Heart left ventricle (tissue), 16 donors: ENCODE data around the gene TULP4. TPM values are rescaled to one million over a fixed set of nuclear protein-coding genes. Genes with fewer than 3 reads are reported as not detected.

ENCODE experiments used
- ATAC-seq, 4 donors: fragments of 200-7000 bp; cut with Tn5 transposase; one replicate each; pipeline ENCODE4 v1.9.1; 2020 to 2022; ENCODE audit warnings: moderate library complexity in 4 of 4, mild to moderate bottlenecking in 3 of 4, moderate number of reproducible peaks in 1 of 4
- DNase-seq, 5 donors: peaks; one replicate each; pipeline ENCODE4 v3.0.0-alpha.2; 2020
- H3K27ac ChIP-seq, 12 donors: fragments of 200-600 bp; sonication (generic) in 4 of 12; one replicate each; pipeline versions ENCODE4 v1.5.0 to v1.8.0; 2016 to 2022; ENCODE audit warnings: mild to moderate bottlenecking in 2 of 12
- H3K27me3 ChIP-seq, 9 donors: fragments of 200-600 bp; sonication (generic) in 2 of 9; one replicate each; pipeline versions ENCODE4 v1.5.1 to v1.8.0; 2016 to 2022; ENCODE audit warnings: mild to moderate bottlenecking in 3 of 9
- H3K36me3 ChIP-seq, 9 donors: fragments of 200-600 bp; sonication (generic) in 2 of 9; one replicate each; pipeline versions ENCODE4 v1.5.0 to v1.8.0; 2018 to 2022; ENCODE audit warnings: mild to moderate bottlenecking in 2 of 9
- H3K4me1 ChIP-seq, 12 donors: fragments of 200-600 bp; sonication (generic) in 4 of 12; one replicate each; pipeline versions ENCODE4 v1.5.0 to v1.8.0; 2016 to 2022; ENCODE audit warnings: mild to moderate bottlenecking in 3 of 12
- H3K4me3 ChIP-seq, 12 donors: fragments of 200-600 bp; sonication (generic) in 4 of 12; one replicate each; pipeline versions ENCODE4 v1.5.0 to v1.8.0; 2017 to 2022; ENCODE audit warnings: mild to moderate bottlenecking in 9 of 12, moderate library complexity in 4 of 12
- H3K9me3 ChIP-seq, 12 donors: fragments of 200-600 bp; sonication (generic) in 4 of 12; one replicate each; pipeline versions ENCODE4 v1.5.0 to v1.8.0; 2016 to 2022; ENCODE audit warnings: mild to moderate bottlenecking in 1 of 12
- CTCF ChIP-seq, 12 donors: fragments of 200-600 bp; sonication (generic) in 4 of 12; IDR thresholded peaks; one replicate each; pipeline versions ENCODE4 v1.5.0 to v1.8.0; 2018 to 2022; ENCODE audit warnings: antibody characterized with exemption in 12 of 12, mild to moderate bottlenecking in 5 of 12
- POLR2A ChIP-seq, 2 donors: fragments of 450-650 bp; IDR thresholded peaks; one replicate each; pipeline ENCODE4 v1.6.1; 2017; ENCODE audit warnings: antibody characterized with exemption in 2 of 2, mild to moderate bottlenecking in 2 of 2, moderate library complexity in 2 of 2
- WGBS, 4 donors: extraction: QIAGEN DNeasy Blood & Tissue Kit in 2 of 4; methylation state at CpG; one replicate each; pipeline versions ENCODE4 v1.1.5 to v1.1.7; 2013 to 2018; 5-methylcytosine and 5-hydroxymethylcytosine counted together
- intact Hi-C, 10 donors: fragments of 100-400 bp; cut with DNase I; formaldehyde crosslinking; loops; one replicate each; pipeline versions ENCODE4 v1.11.1 to v1.14.2; 2022
- polyA plus RNA-seq, 2 donors: library from polyadenylated mRNA; stranded (reverse); fragments of 200-250 nt; gene quantifications; one replicate each; pipeline ENCODE4 v1.2.3, GENCODE V29; 2013
- total RNA-seq, 9 donors: library from RNA; depleted of rRNA in 2 of 9; stranded (reverse); fragments of >200 nt in 2 of 9; fragmentation: NEBNext Ultra II Directional in 3 of 9; extraction: Animal tissue kit (Norgen Biotek cat#: 25700) in 3 of 9; gene quantifications; one replicate each; pipeline versions ENCODE4 v1.1.0 to v1.2.4, GENCODE V29; 2016 to 2023
- donor health status: ischemic (EF 13 %, LVEDD 7.1; RV severe dilation, severe dysfunction).
- donor health status: healthy with polysubstance abuse.
- donor health status: DM: no; HTN: yes; CAD: no.
- donor health status: DM: no; HTN: no; CAD: no.
- donor health status: ischemic (EF 25% LVEDD 6.9; RV normal size, moderate dysfunction).
- donor health status: ischemic (EF 25% LVEDD 5.7; RV mildly dilated, moderate dysfunction).
- donor health status: healthy.
- donor health status: DM: yes; HTN: yes; CAD: no.
- donor health status: ischemic (EF 35%, LVEDD 5.7; RV mildly dilated, moderate dysfunction).
- donor health status: nonischemic (EF 11% LVEDD 7.7; RV severe dilation, severe dysfunction).
- donor health status: DM: yes; HTN: yes; CAD: no.
- donor health status: PGD.
- donor health status: ischemic (EF 29% LVEDD 5.4; RV normal size, mild dysfunction).
- donor health status: nonischemic (EF 23%, LVEDD 6.1; RV moderate dilation, normal function).

Gene TULP4
- total and polyA plus RNA-seq, 11 donors: 9.6 to 134 (median 93.0) TPM

GRCh38 chr6:158431560-158431959, 119.3 kb downstream of the TULP4 start:
- H3K27ac ChIP-seq: no peak overlapping the region
- intact Hi-C loops: no loop called here
- peaks cover 0 to 3% (median 0%) of the 10 kb centered on the region in 12 donors for H3K4me1 ChIP-seq
- TF ChIP-seq POLR2A (IDR thresholded peaks at IDR 0.05) (no peak), CTCF (IDR thresholded peaks at IDR 0.05) (no peak)
- no peaks in the 10 kb centered on the region for H3K27me3 ChIP-seq
- H3K4me3 ChIP-seq: no peak overlapping the region
- DNase-seq: peak in 1 of 5 donors; percentile 46
- peaks cover 0 to 15% (median 0%) of the 10 kb centered on the region in 9 donors for H3K36me3 ChIP-seq
- H3K9me3 ChIP-seq: peaks cover 0 to 2% (median 0%) of the 10 kb centered on the region in 12 donors
- ATAC-seq: peak in 2 of 4 donors; percentile 60 to 66
- 68 to 79% (median 70%) methylated on average over 12 to 13 of the region's 13 CpGs for WGBS, 4 donors

- H3K27me3 ChIP-seq: no peaks in the 10 kb centered on the region
- no peak overlapping the region for H3K4me3 ChIP-seq
- peaks cover 0 to 16% (median 7%) of the 10 kb centered on the region in 12 donors for H3K4me1 ChIP-seq
- H3K36me3 ChIP-seq: peaks cover 0 to 10% (median 0%) of the 10 kb centered on the region in 9 donors
- intact Hi-C loops: no loop called here
- H3K9me3 ChIP-seq: no peaks in the 10 kb centered on the region
- no peak for DNase-seq
- 94 to 98% (median 95%) methylated on average over 3 of the region's 3 CpGs for WGBS, 4 donors
- TF ChIP-seq CTCF (IDR thresholded peaks at IDR 0.05) (no peak), POLR2A (IDR thresholded peaks at IDR 0.05) (no peak)
- ATAC-seq: no peak
- H3K27ac ChIP-seq: no peak overlapping the region
Measured at GRCh38 chr6:158437571-158437970, 125.3 kb downstream of the TULP4 start.

- no peak for TF ChIP-seq CTCF (IDR thresholded peaks at IDR 0.05)
- no peak for TF ChIP-seq POLR2A (IDR thresholded peaks at IDR 0.05)
- intact Hi-C loops: no loop called here
- Histone ChIP-seq H3K27me3 (no peaks in the 10 kb centered on the region), H3K4me3 (no peak overlapping the region), H3K36me3 (peaks cover 0 to 10% (median 0%) of the 10 kb centered on the region in 9 donors), H3K27ac (no peak overlapping the region), H3K9me3 (no peaks in the 10 kb centered on the region), H3K4me1 (peaks cover 0 to 19% (median 7%) of the 10 kb centered on the region in 12 donors)
- DNase-seq: no peak
- WGBS, 4 donors: 88 to 97% (median 93%) methylated on average over 7 of the region's 7 CpGs
- ATAC-seq: no peak
Measured at GRCh38 chr6:158438226-158438625, 126.0 kb downstream of the TULP4 start.

- Histone ChIP-seq H3K9me3 (no peaks in the 10 kb centered on the region), H3K27me3 (no peaks in the 10 kb centered on the region), H3K27ac (no peak overlapping the region), H3K36me3 (peaks cover 0 to 6% (median 0%) of the 10 kb centered on the region in 9 donors), H3K4me1 (peaks cover 0 to 19% (median 7%) of the 10 kb centered on the region in 12 donors), H3K4me3 (no peak overlapping the region)
- DNase-seq (no peak), ATAC-seq (no peak)
- intact Hi-C loops: no loop called here
- TF ChIP-seq POLR2A (IDR thresholded peaks at IDR 0.05) (no peak), CTCF (IDR thresholded peaks at IDR 0.05) (no peak)
Measured at GRCh38 chr6:158439255-158439654, 127.0 kb downstream of the TULP4 start.
